Bronchial epithelial cell (primary cell): Measurements from ENCODE around the gene STRN3. TPM values are rescaled to one million over a fixed set of nuclear protein-coding genes. Genes with fewer than 3 reads are reported as not detected.
"Not testable (repeated sequence)": the region's sequence is repeated elsewhere in the genome, so short reads cannot be mapped to it uniquely, and the experiment has no call there.

Experiments used
- DNase-seq: peaks from one replicate; pipeline ENCODE4 v3.0.0-alpha.2; 2010; ENCODE audit warnings: low read depth
- FAIRE-seq: peaks from 2 replicates; lab custom pipeline; 2011; peaks lifted over from hg19 to GRCh38; lab: Jason Lieb, UNC
- H3K27me3 ChIP-seq: 2 replicates; pipeline ENCODE4 v1.5.1; 2011; ENCODE audit warnings: low read length; ENCODE audit not compliant: control insufficient read depth, insufficient read depth
- H3K36me3 ChIP-seq: 2 replicates; pipeline ENCODE4 v1.5.1; 2011; ENCODE audit warnings: low read length; ENCODE audit not compliant: control insufficient read depth, insufficient read depth
- H3K4me3 ChIP-seq: 2 replicates; pipeline ENCODE4 v1.5.1; 2011; ENCODE audit warnings: mild to moderate bottlenecking, low read depth, low read length, control low read depth
- total RNA-seq: library from RNA; depleted of rRNA; stranded (reverse); fragments of >200 nt; gene quantifications from 2 replicates; pipeline ENCODE4 v1.2.1, GENCODE V29; 2014
- TF ChIP-seq, protein P1 (sequence below): IDR thresholded peaks from 2 replicates; pipeline ENCODE4 v1.5.1; 2011; ENCODE audit warnings: mild to moderate bottlenecking, moderate library complexity, low read length, control low read depth, inconsistent platforms; ENCODE audit not compliant: insufficient read depth, severe bottlenecking

Gene STRN3
- total RNA-seq, 1 donor from 2014 or later = 76.9 TPM

DNA sequence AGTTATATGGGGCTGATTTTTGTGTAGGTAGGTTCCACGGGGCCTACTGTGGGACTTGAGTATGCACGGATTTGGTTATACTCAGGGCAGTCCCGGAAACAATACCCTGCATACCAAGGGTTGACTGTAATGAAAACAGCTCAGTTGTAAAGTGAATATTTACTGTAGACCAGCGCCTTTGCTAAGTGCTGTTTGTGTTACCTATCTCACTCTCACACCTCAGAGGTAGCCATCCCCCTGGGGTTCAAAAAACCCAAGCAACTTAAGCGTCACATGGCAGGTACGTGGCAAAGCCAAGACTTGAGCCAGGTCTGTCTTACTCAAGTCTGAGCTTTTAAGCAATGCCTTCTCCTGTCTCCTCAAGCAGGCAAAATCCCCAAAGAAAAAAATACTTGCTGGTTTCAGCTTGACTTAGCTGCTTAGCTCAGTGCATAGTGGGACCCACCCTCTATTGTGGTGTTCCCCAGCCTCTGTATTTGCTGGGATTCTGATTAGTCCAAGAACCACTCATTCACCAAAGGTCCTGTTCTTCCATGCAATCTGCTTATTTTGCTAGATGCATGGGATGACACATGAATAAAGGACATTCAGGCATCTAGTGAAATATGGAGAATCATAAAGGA is 34.2 kb upstream of the STRN3 start:
- no peak for FAIRE-seq
- H3K36me3 ChIP-seq = no peaks in the 10 kb centered on the region
- DNase-seq = peak; percentile 82
- no peaks in the 10 kb centered on the region for H3K27me3 ChIP-seq
- H3K4me3 ChIP-seq = no peak overlapping the region
- TF ChIP-seq, protein P1, sequence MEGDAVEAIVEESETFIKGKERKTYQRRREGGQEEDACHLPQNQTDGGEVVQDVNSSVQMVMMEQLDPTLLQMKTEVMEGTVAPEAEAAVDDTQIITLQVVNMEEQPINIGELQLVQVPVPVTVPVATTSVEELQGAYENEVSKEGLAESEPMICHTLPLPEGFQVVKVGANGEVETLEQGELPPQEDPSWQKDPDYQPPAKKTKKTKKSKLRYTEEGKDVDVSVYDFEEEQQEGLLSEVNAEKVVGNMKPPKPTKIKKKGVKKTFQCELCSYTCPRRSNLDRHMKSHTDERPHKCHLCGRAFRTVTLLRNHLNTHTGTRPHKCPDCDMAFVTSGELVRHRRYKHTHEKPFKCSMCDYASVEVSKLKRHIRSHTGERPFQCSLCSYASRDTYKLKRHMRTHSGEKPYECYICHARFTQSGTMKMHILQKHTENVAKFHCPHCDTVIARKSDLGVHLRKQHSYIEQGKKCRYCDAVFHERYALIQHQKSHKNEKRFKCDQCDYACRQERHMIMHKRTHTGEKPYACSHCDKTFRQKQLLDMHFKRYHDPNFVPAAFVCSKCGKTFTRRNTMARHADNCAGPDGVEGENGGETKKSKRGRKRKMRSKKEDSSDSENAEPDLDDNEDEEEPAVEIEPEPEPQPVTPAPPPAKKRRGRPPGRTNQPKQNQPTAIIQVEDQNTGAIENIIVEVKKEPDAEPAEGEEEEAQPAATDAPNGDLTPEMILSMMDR = no peak

DNA sequence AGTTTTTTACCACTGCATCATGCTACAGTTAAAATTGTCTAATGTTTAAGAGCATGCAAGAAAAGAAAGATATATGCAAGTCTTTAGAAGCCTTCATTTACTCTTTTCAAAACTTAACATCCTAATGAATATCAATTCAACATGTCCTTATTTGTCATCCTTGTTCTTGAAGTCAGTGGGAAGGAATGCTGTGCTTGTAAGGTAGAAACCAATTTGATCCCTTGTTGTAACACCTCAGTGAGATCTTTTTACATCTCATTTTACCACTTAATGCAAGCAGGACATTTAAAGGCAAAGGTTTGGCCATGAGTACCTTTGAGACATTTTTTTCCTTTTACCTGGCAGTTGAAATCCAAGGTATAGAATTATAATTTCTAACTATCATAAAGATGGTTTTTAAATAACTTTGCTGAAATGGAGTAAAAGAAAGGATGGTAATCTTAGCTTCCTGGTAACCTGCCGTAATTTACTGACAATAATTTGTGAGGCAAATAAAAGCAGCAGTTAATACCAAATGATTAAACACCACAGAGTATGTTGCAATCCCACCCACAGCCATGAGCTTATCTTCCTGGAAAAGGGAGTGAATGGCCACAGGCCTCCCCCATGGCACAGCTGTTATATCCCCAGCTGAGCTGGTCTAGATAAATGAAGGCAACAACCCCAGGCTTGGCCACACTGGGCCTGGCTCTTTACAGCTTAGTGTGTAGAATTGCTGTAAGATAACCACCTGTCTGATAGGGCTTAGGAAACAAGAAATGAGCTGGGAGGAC is 33.2 kb upstream of the STRN3 start:
- no peaks in the 10 kb centered on the region for H3K27me3 ChIP-seq
- peak; percentile 88 for DNase-seq
- no peaks in the 10 kb centered on the region for H3K36me3 ChIP-seq
- TF ChIP-seq, protein P1 = no peak
- no peak for FAIRE-seq
- H3K4me3 ChIP-seq = no peak overlapping the region

GRCh38 chr14:31057701-31058364 is 31.7 kb upstream of the STRN3 start:
- DNase-seq = no peak
- FAIRE-seq = no peak
- Histone ChIP-seq H3K4me3 (no peak overlapping the region), H3K27me3 (no peaks in the 10 kb centered on the region), H3K36me3 (no peaks in the 10 kb centered on the region)
- TF ChIP-seq, protein P1 = no peak

DNA sequence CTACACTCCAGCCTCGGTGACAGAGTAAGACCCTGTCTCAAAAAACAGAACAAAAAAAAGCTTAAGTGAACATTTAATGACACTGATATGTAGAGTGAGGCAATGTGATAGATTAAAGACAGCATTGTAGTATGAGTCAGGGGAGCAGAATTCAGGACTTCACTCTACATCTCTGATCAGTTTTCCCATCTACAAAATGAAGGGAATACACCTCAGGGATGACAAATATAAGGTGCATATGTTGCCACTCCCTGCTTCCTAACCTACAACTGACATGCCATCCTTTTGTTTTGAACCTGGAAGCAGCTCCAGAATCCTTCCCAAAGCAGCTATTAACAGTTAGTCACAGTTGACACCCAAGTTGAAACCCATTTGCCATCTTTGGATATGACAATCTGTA is 30.9 kb upstream of the STRN3 start:
- no peaks in the 10 kb centered on the region for H3K27me3 ChIP-seq
- H3K4me3 ChIP-seq = no peak overlapping the region
- TF ChIP-seq, protein P1 = no peak
- H3K36me3 ChIP-seq = no peaks in the 10 kb centered on the region
- FAIRE-seq (no peak), DNase-seq (peak; percentile 71)

DNA sequence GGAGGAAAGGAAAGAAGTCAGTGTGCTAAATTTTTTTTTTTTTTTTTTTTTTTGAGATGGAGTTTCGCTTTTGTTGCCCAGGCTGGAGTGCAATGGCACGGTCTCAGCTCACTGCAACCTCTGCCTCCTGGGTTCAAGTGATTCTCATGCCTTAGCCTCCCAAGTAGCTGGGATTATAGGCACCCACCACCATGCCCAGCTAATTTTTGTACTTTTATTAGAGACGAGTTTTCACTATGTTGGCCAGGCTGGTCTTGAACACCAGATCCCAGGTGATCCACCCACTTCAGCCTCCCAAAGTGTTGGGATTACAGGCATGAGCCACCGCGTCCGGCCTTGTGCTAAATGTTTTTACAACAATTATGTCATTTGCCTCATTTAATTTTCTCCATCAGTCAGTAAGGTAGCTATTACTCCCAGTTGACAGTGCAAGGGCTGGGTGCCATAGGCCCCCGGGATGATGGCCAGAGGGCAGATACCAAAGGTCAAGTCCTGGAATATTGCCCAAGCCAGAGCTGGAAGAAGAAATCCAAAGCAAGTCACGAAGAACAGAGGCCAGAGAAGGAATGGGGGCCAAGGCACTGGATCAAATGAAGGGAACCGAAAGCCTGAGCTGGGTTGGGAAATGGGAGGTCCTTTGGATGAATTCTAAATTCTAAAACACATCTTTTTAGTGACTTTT is 26.9 kb upstream of the STRN3 start:
- not testable (repeated sequence) for H3K36me3 ChIP-seq, H3K4me3 ChIP-seq, DNase-seq, FAIRE-seq, H3K27me3 ChIP-seq

DNA sequence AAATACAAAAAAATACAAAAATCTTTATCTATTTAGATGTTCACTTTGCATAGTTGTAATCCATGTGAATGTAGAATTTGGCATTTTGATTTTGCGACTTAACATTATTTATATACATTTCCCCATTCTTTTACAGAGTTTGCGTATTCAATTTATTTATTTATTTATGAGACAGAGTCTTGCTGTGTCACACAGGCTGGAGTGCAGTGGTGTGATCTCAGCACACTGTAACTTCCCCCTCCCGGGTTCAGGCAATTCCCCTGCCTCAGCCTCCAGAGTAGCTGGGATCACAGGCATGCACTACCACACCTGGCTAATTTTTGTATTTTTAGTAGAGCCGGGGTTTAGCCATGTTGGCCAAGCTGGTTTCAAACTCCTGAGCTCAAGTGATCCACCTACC is 25.3 kb upstream of the STRN3 start:
- no peaks in the 10 kb centered on the region for H3K36me3 ChIP-seq
- H3K27me3 ChIP-seq = no peaks in the 10 kb centered on the region
- TF ChIP-seq, protein P1 = no peak
- peak; percentile 31 for DNase-seq
- H3K4me3 ChIP-seq = no peak overlapping the region
- FAIRE-seq = no peak
